ENCODE results near the gene NIP7. TPM values are rescaled to one million over a fixed set of nuclear protein-coding genes. Genes with fewer than 3 reads are reported as not detected.

NIP7 gene
- total and polyA plus RNA-seq, 2 of the 4 experiments (the other 2 are of a cell fraction), result 14.0 to 28.3 TPM

DNA sequence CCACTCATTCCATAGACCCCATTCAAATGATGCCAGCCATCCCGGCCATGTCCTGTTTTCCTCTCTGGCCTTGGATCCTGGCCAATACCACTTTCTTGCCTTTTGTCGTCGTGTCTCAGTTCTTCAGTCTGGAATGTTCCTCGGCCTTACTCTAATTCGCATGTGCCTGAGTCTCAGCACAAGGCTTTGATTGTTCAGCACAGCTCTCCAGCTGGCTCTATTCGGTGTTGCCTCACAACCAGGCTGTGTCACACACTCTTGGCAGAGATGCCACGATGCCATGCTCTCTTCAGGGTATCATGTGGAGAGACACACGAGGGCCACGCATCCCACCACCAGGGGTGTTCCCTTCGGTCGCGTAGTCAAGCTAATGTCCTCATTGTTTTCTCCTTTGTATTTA, 30.3 kb upstream of the NIP7 start:
- H3K14ac ChIP-seq (replicated peaks; ENCODE audit: low read depth, low read length), result no peak overlapping the region
- H4K91ac ChIP-seq (ENCODE audit: insufficient read depth, low read depth, low read length), result no peak overlapping the region
- no peak overlapping the region for H4K5ac ChIP-seq (ENCODE audit: low read depth, low read length)
- ChIA-PET CTCF (no interaction called here), POLR2A (ENCODE audit: unreplicated experiment) (no interaction called here)
- H3K4ac ChIP-seq (ENCODE audit: low read depth, low read length), result no peak overlapping the region
- no peak for TF ChIP-seq ELK1 (IDR thresholded peaks at IDR 0.05; ENCODE audit: borderline replicate concordance, low read depth, low read length)
- TF ChIP-seq NFE2L2 (IDR thresholded peaks at IDR 0.05; ENCODE audit: low read depth, low read length), result no peak
- no peak for TF ChIP-seq CHD1 (IDR thresholded peaks at IDR 0.05; ENCODE audit: low read depth, low read length)
- no peak for TF ChIP-seq USF2 (IDR thresholded peaks at IDR 0.05; ENCODE audit: low read depth, low read length)
- TF ChIP-seq BHLHE40 (IDR thresholded peaks at IDR 0.05; ENCODE audit: low read depth, low read length), result no peak
- TF ChIP-seq MAFK (IDR thresholded peaks at IDR 0.05; ENCODE audit: low read depth, low read length), result no peak
- TF ChIP-seq RFX5 (IDR thresholded peaks at IDR 0.05; ENCODE audit: low read depth, low read length), result no peak
- TF ChIP-seq CTCF (conservative IDR thresholded peaks at IDR 0.05; ENCODE audit: low read depth, low read length), result no peak
- no peak for TF ChIP-seq RCOR1 (IDR thresholded peaks at IDR 0.05; ENCODE audit: insufficient replicate concordance, low read length)
- H2AK9ac ChIP-seq (replicated peaks; ENCODE audit: low read depth, low read length, poor library complexity), result peak overlapping the region; percentile 9
- no peak overlapping the region for H3K4me3 ChIP-seq (ENCODE audit: insufficient read depth, low read depth, low read length)
- H2BK15ac ChIP-seq (ENCODE audit: low read depth, low read length), result no peak overlapping the region
- H3K27ac ChIP-seq (ENCODE audit: insufficient read depth, low read length), result no peak overlapping the region
- in situ Hi-C loops (cut with MboI; ENCODE audit: low sequenced_read_pairs), result no loop called here
- no peak overlapping the region for H2BK5ac ChIP-seq (ENCODE audit: low read depth, low read length, poor library complexity, severe bottlenecking)
- H2BK20ac ChIP-seq (ENCODE audit: low read depth, low read length), result no peak overlapping the region
- ATAC-seq (ENCODE audit: low read depth), result no peak
- peaks cover 8 to 28% of the 10 kb centered on the region in 2 experiments for H3K79me1 ChIP-seq (ENCODE audit: low read depth in 1 of 2, low read length in 2 of 2)
- no TSS peak for BruUV-seq (replicated peaks)
- H2AFZ ChIP-seq (replicated peaks; ENCODE audit: low read length, poor library complexity), result no peak overlapping the region
- 65% methylated on average over 7 of the region's 12 CpGs; no CpG with 5 or more reads in 1 of the 2 experiments for WGBS, 2 experiments (ENCODE audit: extremely low coverage in 2 of 2, insufficient read length in 1 of 2)
- no peak overlapping the region for H4K8ac ChIP-seq (ENCODE audit: low read depth in 2 of 2, low read length in 2 of 2)
- no peak overlapping the region for H3K18ac ChIP-seq (ENCODE audit: low read depth, low read length)
- dilution Hi-C loops (cut with HindIII; ENCODE audit: low sequenced_read_pairs, unreplicated experiment), result no loop called here
- H3K4me1 ChIP-seq (ENCODE audit: control insufficient read depth, insufficient read depth, low read length), result peaks cover 4% of the 10 kb centered on the region
- DNase-seq, result no peak
- no peaks in the 10 kb centered on the region for H3K9me3 ChIP-seq (ENCODE audit: control insufficient read depth, insufficient read depth, low read length)
- no peak overlapping the region for H3K56ac ChIP-seq (ENCODE audit: extremely low read depth, insufficient read depth, low read length)
- H2AK5ac ChIP-seq (ENCODE audit: low read depth, low read length), result no peak overlapping the region; the same call in 1 of the 2 replicates
- no peak overlapping the region for H3K23ac ChIP-seq (ENCODE audit: low read depth, low read length)
- H2BK120ac ChIP-seq (ENCODE audit: low read depth, low read length), result no peak overlapping the region
- H3K36me3 ChIP-seq (ENCODE audit: control insufficient read depth, insufficient read depth, low read length), result peaks cover 8% of the 10 kb centered on the region; the same call in 1 of the 2 replicates
- peaks cover 6% of the 10 kb centered on the region; the same call in 1 of the 2 replicates for H3K9me1 ChIP-seq (ENCODE audit: insufficient read depth, low read length)
- no peaks in the 10 kb centered on the region for H3K27me3 ChIP-seq (ENCODE audit: control insufficient read depth, insufficient read depth, low read length)
- no peak overlapping the region for H3K4me2 ChIP-seq (ENCODE audit: low read depth, low read length)
- H4K20me1 ChIP-seq (ENCODE audit: insufficient read depth, low read length), result peaks cover 18% of the 10 kb centered on the region
- no peak overlapping the region for H3K9ac ChIP-seq (ENCODE audit: low read depth, low read length)
- intact Hi-C loops (cut with micrococcal nuclease), result no loop called here

Measured in IMR-90 (cell line).